RPMI7951 (cell line): ENCODE results near the gene SH3YL1. TPM values are rescaled to one million over a fixed set of nuclear protein-coding genes. Genes with fewer than 3 reads are reported as not detected.

Experiments used
- DNase-seq: peaks from one replicate; pipeline ENCODE4 v3.0.0-alpha.2; 2012; ENCODE audit warnings: low read depth
- total RNA-seq: library from RNA; depleted of rRNA; stranded (reverse); fragments of >200 nt; shearing (Covaris generic); gene quantifications from 2 replicates; pipeline ENCODE4 v1.2.3, GENCODE V29; 2014

The SH3YL1 gene
- total RNA-seq, 1 experiment from 2014 or later = 18.1 TPM

- DNase-seq = no peak
Measured at GRCh38 chr2:223971-224760, 39.7 kb downstream of the SH3YL1 start.

GRCh38 chr2:223451-223850 is 40.4 kb downstream of the SH3YL1 start:
- no peak for DNase-seq

GRCh38 chr2:216068-216467 is 47.8 kb downstream of the SH3YL1 start:
- no peak for DNase-seq

- no peak for DNase-seq
Measured at GRCh38 chr2:213932-214693, 49.7 kb downstream of the SH3YL1 start.

- DNase-seq = no peak
Measured at GRCh38 chr2:211486-212184, 52.2 kb downstream of the SH3YL1 start.

GRCh38 chr2:210660-211059 is 53.2 kb downstream of the SH3YL1 start:
- no peak for DNase-seq

GRCh38 chr2:209470-209869 is 54.4 kb downstream of the SH3YL1 start:
- no peak for DNase-seq

GRCh38 chr2:208335-208734 is 55.5 kb downstream of the SH3YL1 start:
- DNase-seq = no peak

GRCh38 chr2:203984-204383 is 59.8 kb downstream of the SH3YL1 start:
- no peak for DNase-seq

GRCh38 chr2:203401-203800 is 60.4 kb downstream of the SH3YL1 start:
- no peak for DNase-seq

GRCh38 chr2:202945-203344 is 60.9 kb downstream of the SH3YL1 start:
- DNase-seq = no peak

- no peak for DNase-seq
Measured at GRCh38 chr2:201648-202433, 62.0 kb downstream of the SH3YL1 start.

- DNase-seq = no peak
Measured at GRCh38 chr2:199041-199966, 64.5 kb downstream of the SH3YL1 start.

GRCh38 chr2:196406-196805 is 67.4 kb downstream of the SH3YL1 start:
- DNase-seq = no peak

GRCh38 chr2:195932-196331 is 67.9 kb downstream of the SH3YL1 start:
- DNase-seq = no peak

GRCh38 chr2:193141-193671 is 70.6 kb downstream of the SH3YL1 start:
- DNase-seq = peak; percentile 98

GRCh38 chr2:191311-192190 is 72.3 kb downstream of the SH3YL1 start:
- DNase-seq = no peak

GRCh38 chr2:187825-188224 is 76.0 kb downstream of the SH3YL1 start:
- no peak for DNase-seq

- no peak for DNase-seq
Measured at GRCh38 chr2:185221-185620, 78.6 kb downstream of the SH3YL1 start.
